SK-N-DZ (cell line): ENCODE results near the gene IGFBPL1. TPM values are rescaled to one million over a fixed set of nuclear protein-coding genes. Genes with fewer than 3 reads are reported as not detected.
A peak's percentile ranks its signal among the peaks of the same experiment; 100 is the strongest.
"Not testable (repeated sequence)": the region's sequence is repeated elsewhere in the genome, so short reads cannot be mapped to it uniquely, and the experiment has no call there.

Source experiments
- DNase-seq: peaks from one replicate; pipeline ENCODE4 v3.0.0-alpha.2; 2015; ENCODE audit warnings: low spot score
- polyA plus RNA-seq, 2 experiments: library from polyadenylated mRNA; depleted of rRNA; stranded (reverse); fragments of >200 nt; gene quantifications; 2 replicates each; pipeline ENCODE4 v1.2.3, GENCODE V29; 2014

Gene IGFBPL1, protein sequence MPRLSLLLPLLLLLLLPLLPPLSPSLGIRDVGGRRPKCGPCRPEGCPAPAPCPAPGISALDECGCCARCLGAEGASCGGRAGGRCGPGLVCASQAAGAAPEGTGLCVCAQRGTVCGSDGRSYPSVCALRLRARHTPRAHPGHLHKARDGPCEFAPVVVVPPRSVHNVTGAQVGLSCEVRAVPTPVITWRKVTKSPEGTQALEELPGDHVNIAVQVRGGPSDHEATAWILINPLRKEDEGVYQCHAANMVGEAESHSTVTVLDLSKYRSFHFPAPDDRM
- polyA plus RNA-seq (2014; cell fraction: cytosol; rRNA removed), result 247 and 312 TPM in 2 replicates
- polyA plus RNA-seq (2014; cell fraction: nucleus; rRNA removed), result 83.4 and 98.5 TPM in 2 replicates

DNA sequence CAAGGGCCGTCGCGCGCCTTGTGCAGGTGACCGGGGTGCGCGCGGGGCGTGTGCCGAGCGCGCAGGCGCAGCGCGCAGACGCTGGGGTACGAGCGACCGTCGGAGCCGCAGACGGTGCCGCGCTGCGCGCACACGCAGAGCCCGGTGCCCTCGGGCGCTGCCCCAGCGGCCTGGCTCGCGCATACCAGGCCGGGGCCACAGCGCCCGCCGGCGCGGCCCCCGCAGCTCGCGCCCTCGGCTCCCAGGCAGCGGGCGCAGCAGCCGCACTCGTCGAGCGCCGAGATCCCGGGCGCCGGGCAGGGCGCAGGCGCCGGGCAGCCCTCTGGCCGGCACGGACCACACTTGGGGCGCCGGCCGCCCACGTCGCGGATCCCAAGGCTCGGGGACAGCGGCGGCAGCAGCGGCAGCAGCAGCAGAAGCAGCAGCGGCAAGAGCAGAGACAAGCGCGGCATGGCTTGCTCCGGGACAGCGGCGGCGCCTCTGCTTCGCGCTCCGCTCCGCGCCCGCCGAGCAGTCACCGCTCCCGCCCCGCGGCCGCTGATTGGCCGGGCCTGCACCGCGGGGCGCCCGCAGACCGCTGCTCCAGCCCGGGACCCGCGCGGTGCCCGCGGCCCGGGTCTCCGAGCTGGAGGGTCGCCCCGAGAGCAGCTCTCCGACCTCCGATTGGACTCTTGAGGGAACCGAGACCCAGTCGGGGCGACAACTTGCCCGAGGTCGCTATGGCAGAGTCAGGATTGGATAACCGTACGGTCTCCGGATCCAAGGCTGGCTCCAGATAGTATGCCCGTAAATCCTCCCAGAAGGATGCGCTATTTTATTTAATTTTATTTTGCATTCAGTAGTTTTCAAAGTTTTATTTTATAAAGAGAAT, at the start of gene IGFBPL1:
Gene IGFBPL1, minus strand, starts transcription at position 482 of the 871 bp plus-strand sequence. Its CDS starts 30 bp downstream, at position 452.
- peak; percentile 80 for DNase-seq

DNA sequence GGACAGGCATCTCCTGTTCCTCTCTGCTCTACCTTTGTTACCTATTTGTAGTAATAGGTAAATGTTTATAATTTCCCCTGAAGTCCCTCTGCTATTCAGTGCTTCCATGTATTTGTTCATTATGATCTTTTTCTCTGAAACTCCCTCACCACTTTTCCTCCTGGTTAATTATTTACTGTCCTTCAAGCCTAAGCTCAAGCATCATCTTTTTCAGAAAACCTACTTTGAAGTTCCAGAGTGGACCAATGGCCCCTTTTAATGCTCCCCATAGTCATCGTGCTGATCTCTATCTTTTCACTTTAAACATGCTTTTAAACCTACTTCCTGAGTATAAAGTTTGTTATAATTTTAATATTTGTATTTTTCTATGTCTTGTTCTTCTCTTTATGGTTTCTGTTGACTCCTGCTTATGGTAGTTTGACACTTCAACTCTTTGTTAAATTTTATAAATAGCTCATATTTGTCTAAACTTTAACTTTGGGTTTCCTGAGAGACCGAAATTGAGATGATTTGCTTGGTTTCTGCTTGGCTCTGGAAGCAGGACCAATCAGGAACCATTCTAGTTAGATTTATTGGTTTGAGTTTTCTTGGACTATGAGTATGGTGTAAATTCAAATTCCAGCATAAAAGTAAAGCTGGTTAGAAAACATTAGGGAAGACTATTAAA, 48.5 kb upstream of the IGFBPL1 start:
- not testable (repeated sequence) for DNase-seq

DNA sequence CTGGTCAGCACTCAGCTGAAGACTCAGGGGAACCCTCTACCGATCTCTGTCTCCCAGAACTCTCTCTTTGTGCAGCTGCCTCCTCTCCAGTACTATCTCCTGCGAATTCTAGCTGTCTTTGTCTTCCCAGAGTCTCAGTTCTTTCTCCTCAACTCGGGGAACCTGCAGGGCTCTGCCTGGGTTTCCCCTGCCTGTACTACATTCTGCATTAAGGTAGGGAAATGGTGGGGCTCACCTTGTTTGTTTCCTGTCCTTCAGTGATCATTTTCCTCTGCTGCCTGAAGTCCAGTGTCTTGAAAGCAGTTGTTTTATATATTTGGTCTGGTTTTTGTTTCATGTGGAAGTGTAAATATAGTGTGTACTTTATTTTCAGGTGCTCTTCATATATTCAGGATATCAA, 43.1 kb upstream of the IGFBPL1 start:
- no peak for DNase-seq

DNA sequence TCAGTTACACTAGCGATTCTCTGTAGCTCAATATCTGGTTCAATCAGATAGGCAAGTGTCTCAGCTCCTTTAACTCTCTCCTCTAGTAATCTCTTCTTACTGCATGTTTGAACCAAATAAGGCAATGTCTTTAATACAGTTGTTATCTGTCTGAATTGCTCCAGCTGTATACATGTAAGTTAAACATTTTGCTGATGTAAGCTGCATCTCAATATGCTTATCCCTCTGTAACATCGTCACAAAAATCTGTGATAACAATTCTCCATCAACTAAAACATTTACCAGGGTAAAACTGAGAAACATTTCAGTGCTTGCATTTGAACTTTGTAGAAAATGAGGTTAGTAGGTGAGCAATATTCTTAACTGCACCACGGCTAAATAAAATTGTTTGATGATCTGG, 29.6 kb upstream of the IGFBPL1 start:
- DNase-seq, result no peak

DNA sequence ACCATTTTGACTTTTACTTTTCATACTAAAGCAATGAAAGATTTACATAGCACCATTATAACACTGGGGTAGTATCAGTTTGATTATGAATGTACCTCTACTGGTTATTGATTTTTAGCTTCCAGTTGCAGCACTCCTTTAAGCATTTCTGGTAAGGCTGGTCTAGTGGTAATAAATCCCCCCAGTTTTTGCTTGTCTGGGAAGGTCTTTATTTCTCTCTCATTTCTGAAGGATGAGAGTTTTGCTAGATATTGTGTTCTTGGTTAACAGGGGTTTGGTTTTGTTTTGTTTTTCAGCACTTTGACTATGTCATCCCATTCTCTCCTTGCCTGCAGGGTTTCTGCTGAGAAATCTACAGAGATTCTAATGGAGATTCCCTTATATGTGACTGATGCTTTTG, 26.9 kb upstream of the IGFBPL1 start:
- DNase-seq, result no peak

DNA sequence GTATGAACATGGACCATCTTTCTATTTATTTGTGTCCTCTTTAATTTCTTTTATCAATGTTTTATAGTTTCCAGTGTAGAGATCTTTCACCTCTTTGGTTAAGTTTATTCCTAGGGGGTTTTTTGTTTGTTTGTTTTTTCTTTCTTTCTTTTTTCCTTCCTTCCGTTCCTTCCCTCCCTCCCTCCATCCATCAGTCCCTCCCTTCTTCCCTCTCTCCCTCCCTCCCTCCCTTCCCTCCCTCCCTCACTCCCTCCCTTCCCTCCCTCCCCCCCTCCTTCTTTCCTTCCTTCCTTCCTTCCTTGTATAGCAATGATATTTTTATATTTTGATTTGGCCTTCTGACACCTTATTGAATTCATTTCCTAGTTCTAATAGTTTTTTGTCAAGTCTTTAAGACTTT, 23.4 kb upstream of the IGFBPL1 start:
- no peak for DNase-seq

DNA sequence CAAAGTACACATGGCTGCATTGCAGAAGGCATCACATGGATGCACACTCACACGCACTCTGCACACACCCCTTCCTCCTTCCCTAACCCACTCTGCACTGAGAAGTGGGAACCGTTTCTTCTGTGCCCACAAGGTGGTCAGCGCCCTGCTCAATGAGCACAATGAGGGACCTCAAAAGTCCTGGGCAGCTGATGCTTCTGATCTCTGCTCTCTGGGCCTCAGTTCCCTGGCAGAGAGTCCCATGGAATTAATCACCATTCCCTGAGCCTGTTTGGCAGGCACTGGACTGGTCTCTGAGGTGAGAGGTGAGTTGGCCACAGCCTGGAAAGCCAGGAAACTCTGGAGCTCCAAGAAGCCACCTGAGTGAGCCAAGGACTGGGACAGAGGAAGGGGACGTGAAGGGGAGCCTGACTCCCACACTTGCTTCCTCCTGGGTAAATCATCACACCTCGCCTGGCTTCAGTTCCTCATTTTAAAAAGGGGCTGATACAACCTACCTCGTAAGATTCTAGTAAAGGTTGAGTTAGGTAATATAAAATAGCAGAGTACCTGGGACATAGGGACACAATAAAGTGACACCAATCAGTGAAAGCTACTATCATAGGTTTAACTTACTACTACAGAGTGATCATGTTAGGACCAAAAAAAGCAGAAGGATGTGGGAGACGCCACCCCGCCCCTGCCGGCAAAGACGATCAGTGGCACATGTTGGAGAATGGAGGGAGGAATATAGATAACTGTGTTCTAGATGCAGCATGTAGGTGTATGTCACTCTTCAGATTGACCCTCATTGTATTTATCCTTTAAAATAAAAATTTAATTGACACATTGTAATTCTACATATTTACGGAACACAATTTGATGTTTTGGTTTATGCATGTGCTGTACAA, 21.1 kb upstream of the IGFBPL1 start:
- no peak for DNase-seq

DNA sequence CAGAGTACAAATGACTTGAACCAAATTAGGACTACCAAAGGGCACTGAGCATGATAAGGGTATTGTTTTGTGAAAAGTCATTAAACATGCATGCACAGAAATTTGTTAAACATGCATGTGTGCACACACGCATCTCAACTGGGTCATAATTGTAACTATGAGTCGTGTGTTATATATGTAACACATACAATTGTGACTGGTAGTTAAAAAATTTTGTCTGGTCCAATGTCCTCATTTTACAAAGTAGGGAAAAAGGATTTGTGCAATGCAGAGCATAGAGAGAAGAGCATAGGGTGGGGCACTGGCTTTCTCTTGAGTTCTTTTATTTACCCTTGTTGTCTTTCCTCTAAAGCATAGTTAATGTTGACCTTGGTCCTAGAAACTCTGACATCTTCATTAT, 19.3 kb upstream of the IGFBPL1 start:
- no peak for DNase-seq

DNA sequence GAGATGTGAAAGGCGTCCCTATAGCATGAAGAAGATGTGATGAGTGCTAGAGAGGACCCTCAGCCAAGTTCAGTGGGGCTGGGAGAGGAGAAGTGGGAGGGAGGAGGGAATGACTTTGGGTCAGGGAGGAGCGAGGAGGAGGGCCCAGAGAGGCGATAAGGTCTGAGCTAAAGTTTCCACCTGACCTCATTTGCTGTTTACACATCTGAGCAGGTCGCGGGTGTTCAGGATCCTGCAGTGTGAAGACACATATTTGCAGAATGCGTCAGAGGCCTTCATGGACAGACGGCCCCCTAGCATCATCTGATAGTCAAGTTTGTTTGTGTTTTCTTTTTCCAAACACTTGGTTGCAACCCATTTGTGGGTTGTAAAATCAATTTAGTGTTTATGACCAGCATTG, 18.9 kb upstream of the IGFBPL1 start:
- no peak for DNase-seq

DNA sequence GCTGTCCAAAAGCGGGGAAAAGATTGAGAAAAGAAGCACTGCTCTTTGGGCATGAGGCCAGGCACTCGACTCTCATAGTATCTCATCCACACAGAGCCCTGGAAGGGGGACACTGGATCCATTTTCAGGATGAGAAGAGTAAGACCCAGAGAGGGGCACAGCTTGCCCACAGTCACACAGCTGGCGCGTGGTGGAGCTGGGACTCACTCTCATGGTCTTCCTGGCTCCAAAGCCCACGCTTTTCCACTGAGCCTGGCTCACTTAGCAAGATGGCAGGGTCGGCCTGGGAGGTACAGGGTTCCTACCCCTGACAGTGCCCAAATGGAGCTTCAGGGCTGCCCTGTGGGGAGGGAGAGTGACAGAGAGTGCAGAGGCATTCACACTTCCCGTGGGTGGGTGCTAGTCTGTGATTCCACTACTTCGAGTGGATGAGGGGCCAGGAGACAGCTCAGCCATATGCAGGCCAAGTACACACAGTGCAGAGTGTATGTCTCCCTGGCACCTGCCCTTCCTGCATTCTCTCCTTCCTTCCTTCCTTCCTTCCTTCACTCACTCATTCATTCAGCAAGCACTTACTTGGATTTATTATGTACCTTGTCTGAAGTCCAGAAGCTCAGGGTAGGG, 18.3 kb upstream of the IGFBPL1 start:
- no peak for DNase-seq

DNA sequence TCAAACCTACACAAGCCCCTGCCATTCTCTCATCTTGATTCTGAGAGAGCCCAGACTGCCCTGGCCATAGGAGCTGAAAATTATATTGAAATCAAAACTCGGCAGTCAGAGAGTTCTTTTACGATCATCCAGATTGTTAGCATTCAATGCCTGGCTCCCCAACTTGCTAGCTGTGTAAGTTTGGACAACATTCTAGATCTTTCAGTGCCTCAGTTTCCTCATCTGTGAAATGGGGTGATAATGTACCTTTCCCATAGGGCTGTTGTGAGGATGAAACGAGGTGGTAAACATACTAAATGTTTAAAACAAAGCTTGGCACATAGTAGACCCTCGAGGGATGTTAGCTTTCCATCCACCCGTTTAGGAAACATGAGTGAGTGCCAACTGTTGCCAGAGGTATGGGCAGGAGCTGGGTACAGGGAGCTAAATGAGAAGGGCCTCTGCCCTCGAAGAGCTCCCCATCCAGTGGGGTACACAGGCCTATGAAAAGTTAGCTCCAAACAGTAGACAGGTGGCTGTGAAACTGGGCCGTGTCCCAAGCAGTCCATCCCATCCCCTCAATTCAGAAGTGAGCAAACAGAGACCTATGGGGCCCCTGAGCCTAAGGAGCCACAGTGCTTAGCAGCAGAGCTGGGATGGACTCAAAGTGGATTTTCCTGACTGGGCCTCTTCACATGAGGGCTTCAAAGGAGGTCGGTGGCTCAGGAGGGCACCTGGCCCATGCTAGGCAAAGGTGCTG, 17.3 kb upstream of the IGFBPL1 start:
- no peak for DNase-seq

DNA sequence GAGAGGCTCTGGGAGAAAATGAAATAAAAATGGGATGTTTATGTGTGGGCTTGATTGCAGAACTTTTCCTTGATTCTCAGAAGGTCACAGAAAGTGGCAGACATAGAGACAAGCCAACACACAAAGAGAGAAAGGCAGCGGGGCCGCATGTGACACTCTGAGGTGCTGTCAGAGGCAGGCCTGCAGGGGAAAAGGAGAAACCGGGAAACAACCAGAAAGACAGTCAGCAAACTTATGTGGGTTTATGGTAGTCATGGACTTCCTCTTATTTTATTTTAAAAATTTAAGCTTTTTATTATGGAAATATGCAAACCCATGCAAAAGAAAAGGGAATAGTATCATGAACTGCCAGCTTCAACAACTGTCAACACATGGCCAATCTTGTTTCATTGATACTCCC, 16.3 kb upstream of the IGFBPL1 start:
- DNase-seq, result no peak

DNA sequence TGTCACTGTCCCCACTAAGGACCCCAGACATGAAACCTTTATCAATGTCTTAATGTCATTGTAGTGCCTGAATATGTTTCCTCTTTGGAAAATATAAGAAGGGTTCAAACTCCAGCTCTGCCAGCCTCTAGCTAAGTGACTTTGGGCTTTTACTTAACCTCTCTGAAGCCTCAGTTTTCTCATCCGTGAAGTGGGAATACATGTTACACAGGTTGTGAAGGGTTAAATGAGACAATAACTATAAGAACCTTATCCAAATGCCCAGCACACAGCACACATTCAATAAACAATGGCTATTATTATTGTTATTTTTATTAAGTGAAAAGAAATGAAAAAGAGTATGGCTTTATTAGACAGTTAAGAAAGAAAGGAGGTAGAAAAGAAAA, 15.7 kb upstream of the IGFBPL1 start:
- DNase-seq, result no peak

DNA sequence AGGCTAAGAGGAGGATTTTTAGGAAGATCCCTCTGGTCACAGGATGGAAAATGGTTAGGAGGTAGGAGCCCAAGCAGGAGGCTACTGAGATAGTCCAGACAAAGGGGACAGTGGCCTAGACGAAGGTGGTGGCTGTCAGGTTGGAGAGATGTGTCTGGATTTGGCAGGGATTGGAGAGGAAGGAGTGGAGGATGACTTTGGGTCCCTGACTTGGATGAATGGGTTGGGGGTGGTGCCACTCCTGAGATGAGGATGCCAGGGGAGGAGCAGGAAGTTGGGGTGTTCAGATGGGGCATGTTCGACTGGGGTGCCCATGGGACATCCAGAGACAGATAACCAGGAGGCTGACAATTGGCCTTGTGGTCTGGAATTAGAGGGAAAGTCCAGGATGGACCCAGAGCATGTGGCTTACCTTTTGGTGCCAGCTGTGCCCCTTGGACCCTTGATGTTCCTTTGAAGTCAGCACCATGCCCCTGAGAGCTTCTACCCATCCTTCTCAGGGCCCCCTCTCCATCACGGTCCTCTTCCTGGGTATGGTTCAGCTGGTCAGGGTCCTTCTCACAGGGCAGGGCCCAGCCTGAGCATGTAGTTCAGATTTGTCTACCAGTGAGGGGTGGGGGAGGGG, 15.1 kb upstream of the IGFBPL1 start:
- DNase-seq, result no peak

DNA sequence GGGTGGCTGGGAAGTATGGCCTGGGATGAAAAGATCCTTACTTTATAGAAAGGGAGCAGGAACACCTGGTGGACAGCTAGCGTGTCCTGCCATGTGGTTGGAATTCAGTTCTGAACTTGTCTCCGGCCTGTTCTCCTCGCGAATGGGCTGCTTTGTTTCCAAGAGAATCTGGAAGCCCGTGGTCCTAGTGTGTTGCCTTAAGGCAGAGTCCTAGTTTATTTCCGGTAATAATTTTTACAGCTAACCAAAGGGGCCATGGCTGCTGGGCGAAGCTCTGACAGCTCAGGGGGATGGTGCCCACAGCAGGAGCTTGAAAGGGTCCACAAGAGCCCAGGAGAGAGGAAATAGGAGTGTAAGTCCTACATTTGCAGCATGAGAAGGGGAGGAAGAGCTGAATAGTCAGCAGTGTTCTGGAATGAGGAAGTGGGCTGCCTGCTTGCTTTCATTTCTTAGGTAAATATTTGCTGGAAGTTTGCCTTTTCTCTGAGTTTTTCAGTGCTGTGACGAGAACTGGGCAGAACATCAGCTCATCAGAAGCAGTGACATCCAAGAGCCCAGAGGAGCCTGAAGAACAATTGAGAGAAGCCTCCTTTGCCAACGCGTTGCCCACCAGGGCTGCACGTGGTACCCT, 13.1 kb upstream of the IGFBPL1 start:
- DNase-seq, result no peak

DNA sequence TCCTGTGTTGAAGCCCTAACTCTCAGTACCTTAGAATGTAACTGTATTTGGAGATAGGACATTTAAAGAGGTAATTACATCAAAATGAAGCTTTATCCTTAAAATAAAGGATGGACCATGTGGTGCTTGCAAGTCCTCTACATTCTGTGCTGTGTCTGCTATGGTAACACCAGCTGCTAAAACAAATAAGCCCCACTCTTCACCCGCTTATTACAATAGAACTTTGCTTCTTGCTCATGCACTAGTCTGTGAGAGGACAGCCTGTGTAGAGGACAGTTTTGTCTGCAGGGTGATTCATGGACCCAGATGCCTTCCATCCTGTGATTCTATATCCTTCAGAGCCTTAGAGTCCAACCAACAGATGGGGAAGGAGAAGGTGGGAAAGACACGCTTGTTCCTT, 12.5 kb upstream of the IGFBPL1 start:
- DNase-seq, result no peak

DNA sequence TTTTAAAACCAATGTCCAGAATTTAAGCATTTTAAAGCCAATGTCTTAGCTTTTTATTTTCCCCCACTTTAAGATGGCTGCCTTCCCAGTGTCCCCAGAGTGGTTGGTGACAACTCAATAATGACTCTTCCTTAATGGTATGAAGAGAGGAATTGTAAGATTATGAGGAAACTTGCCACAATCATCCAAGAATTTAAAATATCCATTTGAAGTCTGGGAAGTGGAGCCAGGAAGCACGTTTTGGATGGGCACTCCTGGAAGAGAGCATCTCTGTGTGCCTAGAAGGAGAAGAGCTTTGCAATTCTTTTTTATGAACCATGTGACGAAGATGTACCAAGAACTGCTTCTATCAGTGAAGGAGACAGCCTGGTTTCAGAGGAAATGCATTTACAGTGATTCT, 11.3 kb upstream of the IGFBPL1 start:
- no peak for DNase-seq

DNA sequence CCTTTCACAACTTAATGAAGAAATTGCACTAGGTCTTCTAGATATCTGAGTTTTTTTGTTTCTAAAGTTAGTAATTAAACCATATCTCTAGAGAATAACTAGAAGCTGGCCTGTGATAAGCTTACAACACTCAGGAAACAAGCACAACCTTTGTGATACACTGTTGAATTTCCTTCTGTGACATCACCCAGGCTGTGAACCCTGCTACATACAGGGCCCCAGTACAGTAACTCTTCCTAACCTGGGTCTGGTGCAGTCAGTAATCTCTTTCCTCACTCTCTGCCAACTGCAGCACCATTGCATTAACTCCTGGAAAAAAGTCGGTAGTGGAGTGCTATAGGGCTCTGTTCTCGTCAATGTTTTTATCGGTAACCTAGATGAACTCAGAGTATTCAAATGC, 10.6 kb upstream of the IGFBPL1 start:
- DNase-seq, result no peak

DNA sequence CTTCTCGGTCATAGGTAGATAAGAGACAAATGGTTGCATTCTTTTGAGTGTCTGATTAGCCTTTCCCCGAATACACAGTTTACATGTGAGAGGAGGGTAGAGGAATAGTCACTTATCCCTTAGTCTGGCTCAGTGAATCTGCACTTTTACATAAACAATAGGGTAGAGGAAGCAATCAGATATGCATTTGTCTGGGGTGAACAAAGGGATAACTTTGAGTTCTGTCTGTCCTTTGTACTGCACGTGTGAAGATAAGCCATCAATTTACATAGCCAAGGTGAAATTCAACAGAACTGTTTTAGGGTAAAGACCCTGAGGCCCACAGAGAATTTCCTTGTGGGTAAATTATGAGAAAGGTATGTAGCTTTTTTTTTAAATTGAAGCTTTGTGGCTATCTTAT, 10.1 kb upstream of the IGFBPL1 start:
- DNase-seq, result no peak
